Stimulated activated CD8-positive, alpha-beta memory T cell treated with anti-CD3 and anti-CD28 coated beads, Interleukin-7, amount 100 ng/mL, for 48 hours (primary cell): ENCODE measurements around the gene P2RY2.
"Not testable (repeated sequence)": the region's sequence is repeated elsewhere in the genome, so short reads cannot be mapped to it uniquely, and the experiment has no call there.

Experiments used
- DNase-seq, 2 donors: peaks; one replicate each; pipeline ENCODE4 v3.0.0-alpha.2; 2020; ENCODE audit warnings: low read depth in 1 of 2; ENCODE audit errors: extremely low read depth in 1 of 2

The P2RY2 gene

GRCh38 chr11:73226297-73227006, 8.4 kb downstream of the P2RY2 start:
- no peak for DNase-seq

DNA sequence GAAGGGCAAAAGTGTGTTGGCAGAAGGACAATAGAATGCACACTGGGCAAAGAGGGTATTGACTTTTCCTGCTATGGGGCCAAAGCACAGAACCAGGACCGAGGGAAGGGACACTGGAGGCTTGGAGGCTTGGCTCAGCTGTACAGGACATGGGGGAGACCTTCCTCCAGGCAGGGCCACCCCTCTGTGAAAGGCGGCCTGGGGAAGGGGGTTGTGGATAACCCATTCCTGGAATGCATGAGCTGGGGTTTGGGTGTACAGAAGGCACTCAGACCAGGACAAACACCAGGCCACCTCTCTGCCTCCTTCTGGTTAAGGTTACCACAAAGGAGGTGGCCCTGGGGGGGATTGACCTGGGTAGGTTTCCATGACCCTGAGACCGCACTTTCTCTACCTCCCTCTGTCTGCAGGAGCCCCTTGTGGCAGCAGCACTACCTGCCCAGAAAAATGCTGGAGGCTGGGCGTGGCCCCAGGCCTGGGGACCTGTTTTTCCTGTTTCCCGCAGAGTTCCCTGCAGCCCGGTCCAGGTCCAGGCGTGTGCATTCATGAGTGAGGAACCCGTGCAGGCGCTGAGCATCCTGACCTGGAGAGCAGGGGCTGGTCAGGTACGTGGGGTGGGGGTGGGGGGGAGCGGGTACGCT, 9.6 kb downstream of the P2RY2 start:
- no peak for DNase-seq

- DNase-seq: no peak
Observed at GRCh38 chr11:73228268-73229134, 10.4 kb downstream of the P2RY2 start.

GRCh38 chr11:73229321-73229895, 11.3 kb downstream of the P2RY2 start:
- DNase-seq: no peak

DNA sequence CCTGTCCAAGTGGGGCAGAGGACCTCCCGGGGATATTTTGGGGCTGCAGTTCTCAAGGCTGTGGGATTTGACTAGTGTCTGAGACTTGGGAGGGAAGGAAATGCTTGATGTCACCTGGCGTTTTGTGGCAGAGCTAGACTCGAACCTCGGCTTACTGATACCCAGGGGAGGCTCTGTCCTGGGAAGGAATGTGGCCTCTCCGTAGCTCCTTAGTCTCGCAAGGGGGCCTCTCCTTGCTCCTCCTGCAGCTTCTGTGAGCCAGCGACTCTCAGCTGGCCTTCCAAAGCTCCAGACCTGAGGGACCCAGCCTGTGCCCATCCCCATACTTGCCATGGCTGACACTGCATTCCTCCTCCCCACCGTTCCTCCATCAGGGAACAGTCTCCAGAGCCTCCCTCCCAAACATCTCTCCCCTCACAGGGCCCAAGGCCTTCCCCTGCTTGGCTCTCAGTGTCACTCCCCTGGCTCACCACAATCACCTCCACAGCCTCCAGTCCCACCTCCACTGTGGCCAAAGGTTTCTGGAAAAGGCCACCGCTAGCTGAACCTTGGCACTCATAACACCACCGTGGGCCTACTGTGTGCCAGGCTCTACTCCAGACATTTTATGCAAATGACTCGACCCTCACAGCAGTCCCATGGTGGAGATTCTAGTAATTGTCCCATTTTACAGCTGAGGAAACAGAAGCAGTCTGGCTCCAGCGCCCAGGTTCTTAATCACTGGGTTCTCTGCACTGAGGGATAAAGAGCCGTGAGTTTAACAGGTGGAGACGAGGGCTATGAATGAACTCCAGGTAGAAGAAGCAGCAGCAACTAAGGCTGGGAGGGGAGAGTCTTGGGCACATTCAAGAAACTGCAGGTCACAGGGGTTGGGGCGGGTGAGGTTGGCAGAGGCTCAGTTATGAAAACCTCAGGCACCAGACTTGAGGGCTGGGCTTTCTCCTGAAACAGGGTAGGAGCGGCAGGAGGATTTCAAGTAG, 12.1 kb downstream of the P2RY2 start:
- DNase-seq: no peak

DNA sequence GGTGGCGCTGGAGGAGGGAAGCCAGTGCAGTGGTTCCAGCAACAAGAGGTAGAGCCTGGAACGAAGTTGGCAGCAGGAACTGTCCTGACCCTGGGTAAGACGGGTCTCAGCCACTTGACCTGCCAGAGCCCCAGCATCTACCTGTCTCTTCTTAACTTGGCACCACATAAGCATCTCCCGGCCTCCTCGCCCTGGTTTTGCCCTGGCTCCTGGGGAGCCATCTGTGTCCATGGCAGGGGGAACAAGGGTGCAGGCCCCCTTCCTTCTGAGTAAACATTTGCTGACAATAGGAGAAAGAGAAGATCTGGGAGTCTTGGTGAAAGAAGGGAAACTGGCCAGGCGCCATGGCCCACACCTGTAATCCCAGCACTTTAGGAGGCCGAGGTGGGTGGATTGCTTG, 12.8 kb downstream of the P2RY2 start:
- no peak for DNase-seq

GRCh38 chr11:73232487-73232886, 14.4 kb downstream of the P2RY2 start:
- not testable (repeated sequence) for DNase-seq

DNA sequence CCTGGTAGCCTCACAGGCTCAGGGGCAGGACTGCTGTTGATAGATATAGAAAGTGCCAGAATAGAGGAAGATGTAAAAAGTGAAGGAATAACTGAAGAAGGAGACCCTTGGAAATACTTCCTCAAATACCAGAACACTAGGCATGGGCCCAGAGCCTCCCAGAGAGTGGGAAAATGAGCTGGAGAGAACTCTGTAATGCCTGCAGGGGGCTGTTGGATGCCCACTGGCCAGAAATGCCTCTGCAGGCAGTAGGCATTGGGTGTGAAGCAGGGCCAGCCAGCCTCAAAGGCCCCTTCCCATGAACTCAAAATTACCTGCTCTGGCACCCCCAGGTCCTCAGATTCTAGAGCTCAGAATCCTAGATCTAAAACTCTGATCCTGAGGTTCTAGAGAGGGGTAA, 15.1 kb downstream of the P2RY2 start:
- DNase-seq: no peak

- DNase-seq: no peak
Observed at GRCh38 chr11:73233692-73234470, 15.8 kb downstream of the P2RY2 start.

GRCh38 chr11:73234471-73235181, 16.5 kb downstream of the P2RY2 start:
- no peak for DNase-seq

- DNase-seq: no peak
Observed at GRCh38 chr11:73235236-73235786, 17.2 kb downstream of the P2RY2 start.

GRCh38 chr11:73236205-73236765, 18.2 kb downstream of the P2RY2 start:
- DNase-seq: no peak

DNA sequence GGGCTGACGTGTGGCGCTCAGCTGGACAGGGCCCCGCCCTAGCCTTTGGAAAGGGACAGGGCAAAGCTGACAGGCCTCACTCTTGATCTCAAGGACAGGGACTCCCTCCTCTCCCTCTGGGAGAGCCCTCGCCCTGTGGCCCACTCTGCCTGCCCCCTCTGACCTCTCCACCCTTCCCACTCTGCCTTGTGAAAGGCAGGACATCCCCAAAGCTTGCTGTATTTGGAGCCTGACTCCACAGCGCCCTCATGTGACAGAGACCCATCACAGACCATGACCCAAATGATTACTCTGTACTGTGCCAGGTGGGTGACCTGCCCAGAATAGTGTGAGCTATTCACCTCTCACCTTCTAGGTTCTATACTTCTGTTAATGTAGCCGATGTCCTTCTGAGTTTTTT, 18.8 kb downstream of the P2RY2 start:
- DNase-seq: peak in 1 of 2 donors; percentile 27

GRCh38 chr11:73237471-73238290, 19.6 kb downstream of the P2RY2 start:
- DNase-seq: no peak

DNA sequence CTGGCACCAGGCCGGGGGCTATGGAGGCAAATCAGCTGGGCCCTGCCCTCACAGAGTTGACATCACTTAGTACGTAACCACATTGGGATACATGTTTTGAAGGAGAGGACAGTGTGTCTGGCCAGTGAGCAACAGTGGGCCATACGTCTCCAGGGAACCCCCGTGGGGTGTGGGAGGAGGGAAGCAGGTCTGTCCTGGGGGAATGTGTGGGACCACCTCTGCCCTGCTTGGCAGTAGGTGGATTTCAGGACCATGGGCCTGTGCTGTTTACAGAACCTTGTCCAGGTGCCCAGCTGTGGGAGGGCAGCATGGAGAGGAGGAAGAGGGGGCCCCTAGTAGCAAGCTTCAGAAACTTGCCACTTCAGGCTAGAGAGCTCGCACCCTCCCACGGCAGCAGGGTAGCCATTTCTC, 21.0 kb downstream of the P2RY2 start:
- no peak for DNase-seq

GRCh38 chr11:73239571-73240189, 21.6 kb downstream of the P2RY2 start:
- DNase-seq: no peak
